Mononuclear cell (primary cell): ENCODE data around the gene HNRNPM. TPM values are rescaled to one million over a fixed set of nuclear protein-coding genes. Genes with fewer than 3 reads are reported as not detected.
"Not testable (repeated sequence)": the region's sequence is repeated elsewhere in the genome, so short reads cannot be mapped to it uniquely, and the experiment has no call there.

Experiments used
- H3K27me3 ChIP-seq: 2 replicates; pipeline ENCODE4 v1.6.0; 2011; ENCODE audit warnings: low read length, control low read depth; ENCODE audit not compliant: insufficient read depth
- H3K4me1 ChIP-seq: 2 replicates; pipeline ENCODE4 v1.5.1; 2011; ENCODE audit warnings: mild to moderate bottlenecking, low read length, control low read depth; ENCODE audit not compliant: insufficient read depth
- H3K4me3 ChIP-seq: 2 replicates; pipeline ENCODE4 v1.5.1; 2011; ENCODE audit warnings: mild to moderate bottlenecking, low read length, moderate library complexity
- H3K9me3 ChIP-seq: 2 replicates; pipeline ENCODE4 v1.5.1; 2011; ENCODE audit warnings: low read depth, mild to moderate bottlenecking, control low read depth, low read length
- total RNA-seq: library from RNA; depleted of rRNA; stranded (reverse); fragments of >200 nt; gene quantifications from one replicate; pipeline ENCODE4 v1.2.3, GENCODE V29; 2012

Gene HNRNPM
- total RNA-seq, 1 donor = 104 TPM

DNA sequence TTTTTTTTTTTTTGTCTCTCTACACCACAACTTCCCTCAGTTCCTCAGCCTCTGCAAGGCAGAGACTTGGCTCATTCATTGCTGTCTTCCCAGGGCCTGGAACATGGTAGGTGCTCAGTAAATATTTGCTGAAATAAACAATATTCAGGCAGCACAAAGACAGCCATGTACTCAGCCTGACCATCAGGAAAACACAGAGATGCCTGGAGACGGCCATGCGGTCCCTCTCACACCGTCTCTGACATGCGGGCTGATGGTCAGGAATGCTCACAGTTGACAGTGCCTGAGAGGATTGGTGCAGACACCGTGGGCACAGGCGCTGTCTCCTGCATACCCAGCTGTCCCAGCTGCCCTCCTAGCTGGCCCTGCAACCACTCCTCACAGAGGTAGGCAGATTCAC lies 56.7 kb downstream of the HNRNPM start:
- Histone ChIP-seq H3K9me3 (no peaks in the 10 kb centered on the region), H3K4me3 (peak overlapping the region; percentile 50), H3K27me3 (no peaks in the 10 kb centered on the region), H3K4me1 (peaks cover 91% of the 10 kb centered on the region)

DNA sequence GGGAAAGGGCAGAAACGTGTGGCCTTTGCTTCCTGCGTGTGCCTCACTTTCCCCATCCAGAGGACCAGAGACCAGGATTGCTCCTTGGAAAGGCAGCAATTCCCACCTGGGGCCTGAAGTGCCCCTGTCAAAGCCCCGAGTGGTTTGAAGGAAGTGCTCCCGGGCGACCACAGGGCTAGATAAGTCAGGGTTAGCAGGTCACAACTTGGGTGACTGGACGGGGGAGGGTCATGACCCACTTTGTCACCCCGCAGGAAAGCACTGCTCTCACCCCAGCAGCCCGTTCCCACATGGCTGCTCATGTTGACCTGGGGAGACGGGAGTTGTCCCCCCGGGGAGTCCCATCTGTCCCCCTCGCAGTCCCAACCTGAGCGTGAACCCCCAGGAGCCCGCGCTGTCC lies 57.2 kb downstream of the HNRNPM start:
- H3K4me3 ChIP-seq = peak overlapping the region; percentile 50

GRCh38 chr19:8503510-8503909 lies 58.7 kb downstream of the HNRNPM start:
- Histone ChIP-seq H3K4me3 (no peak overlapping the region), H3K9me3 (no peaks in the 10 kb centered on the region), H3K4me1 (peaks cover 78% of the 10 kb centered on the region), H3K27me3 (no peaks in the 10 kb centered on the region)

More for the DNA sequence above, 57.2 kb downstream of the HNRNPM start:
- H3K4me1 ChIP-seq = peaks cover 89% of the 10 kb centered on the region
- H3K9me3 ChIP-seq = no peaks in the 10 kb centered on the region
- H3K27me3 ChIP-seq = no peaks in the 10 kb centered on the region

GRCh38 chr19:8504171-8504570 lies 59.4 kb downstream of the HNRNPM start:
- Histone ChIP-seq H3K4me3 (no peak overlapping the region), H3K27me3 (no peaks in the 10 kb centered on the region), H3K4me1 (peaks cover 75% of the 10 kb centered on the region), H3K9me3 (no peaks in the 10 kb centered on the region)

GRCh38 chr19:8504919-8505318 lies 60.1 kb downstream of the HNRNPM start:
- Histone ChIP-seq H3K4me3 (no peak overlapping the region), H3K4me1 (peaks cover 71% of the 10 kb centered on the region), H3K27me3 (no peaks in the 10 kb centered on the region), H3K9me3 (no peaks in the 10 kb centered on the region)

DNA sequence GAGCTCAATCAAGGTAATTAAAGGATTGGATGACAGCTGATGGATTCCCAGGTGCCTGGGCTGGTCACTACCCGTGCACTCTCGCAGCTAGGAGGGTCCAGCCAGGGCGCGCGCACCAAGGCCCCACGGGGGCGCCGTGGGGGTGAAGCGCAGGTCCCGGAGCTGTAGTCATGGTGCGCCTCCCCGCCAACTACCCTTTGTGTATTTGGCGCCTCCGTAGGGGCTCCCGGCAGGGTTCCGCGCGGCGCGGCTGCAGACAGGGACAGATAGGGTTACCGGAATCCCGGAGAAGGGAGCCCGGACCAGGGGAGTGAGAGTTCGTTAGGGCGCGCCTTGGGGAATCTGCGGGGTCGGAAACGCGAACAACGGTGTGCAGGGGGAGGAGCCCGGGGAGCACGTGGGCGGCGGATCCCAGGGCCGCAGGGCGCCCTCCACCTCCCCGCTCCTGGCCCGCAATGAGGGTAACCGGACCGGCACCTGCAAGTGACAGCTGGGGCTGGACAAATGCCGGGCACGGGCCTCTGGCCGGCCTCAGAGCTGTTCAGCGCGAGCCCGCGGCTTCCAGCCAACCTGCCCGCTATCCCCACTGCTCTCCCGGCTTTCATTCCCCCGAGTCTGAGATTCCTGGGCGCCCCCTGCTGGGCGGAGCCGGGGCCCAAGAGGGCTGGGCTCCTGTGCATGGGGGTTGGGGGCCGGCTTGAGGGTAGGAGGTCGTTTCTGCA lies 61.1 kb downstream of the HNRNPM start:
- peak overlapping the region; percentile 43 for H3K4me3 ChIP-seq
- H3K9me3 ChIP-seq = no peaks in the 10 kb centered on the region
- peaks cover 63% of the 10 kb centered on the region for H3K4me1 ChIP-seq
- no peaks in the 10 kb centered on the region for H3K27me3 ChIP-seq

GRCh38 chr19:8506402-8506957 lies 61.7 kb downstream of the HNRNPM start:
- Histone ChIP-seq H3K4me3 (peak overlapping the region; percentile 43), H3K27me3 (no peaks in the 10 kb centered on the region), H3K4me1 (peaks cover 57% of the 10 kb centered on the region), H3K9me3 (no peaks in the 10 kb centered on the region)

DNA sequence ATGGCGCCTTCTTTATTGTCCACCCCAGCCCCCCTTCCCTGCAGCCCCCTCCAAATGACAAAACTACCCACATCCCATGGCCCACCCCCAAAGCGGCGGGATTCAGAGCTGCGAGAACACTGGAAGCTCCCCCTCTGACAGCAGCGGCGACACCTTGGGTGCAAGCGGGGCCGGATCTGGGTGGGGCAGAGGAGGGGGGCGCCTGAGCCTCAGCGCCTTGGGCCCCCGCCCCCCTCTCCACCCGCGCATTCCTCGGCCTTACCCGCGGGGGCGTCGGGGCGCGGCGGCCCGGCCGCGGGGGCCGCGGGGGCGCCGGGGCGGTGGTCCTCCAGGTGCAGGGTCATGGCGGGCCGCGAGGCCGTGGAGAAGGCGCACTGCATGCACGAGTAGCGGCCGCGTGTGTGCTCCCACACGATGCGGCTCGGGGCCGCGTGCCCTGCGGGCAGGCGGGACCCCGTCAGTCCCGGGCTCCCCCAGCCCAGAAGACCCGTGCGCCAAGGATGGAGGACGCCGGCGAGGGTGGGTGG lies 65.9 kb downstream of the HNRNPM start:
- Histone ChIP-seq H3K4me3 (no peak overlapping the region), H3K9me3 (no peaks in the 10 kb centered on the region), H3K27me3 (no peaks in the 10 kb centered on the region), H3K4me1 (peaks cover 54% of the 10 kb centered on the region)

GRCh38 chr19:8511573-8512101 lies 66.9 kb downstream of the HNRNPM start:
- Histone ChIP-seq H3K9me3 (no peaks in the 10 kb centered on the region), H3K4me1 (peaks cover 55% of the 10 kb centered on the region), H3K4me3 (no peak overlapping the region), H3K27me3 (no peaks in the 10 kb centered on the region)

DNA sequence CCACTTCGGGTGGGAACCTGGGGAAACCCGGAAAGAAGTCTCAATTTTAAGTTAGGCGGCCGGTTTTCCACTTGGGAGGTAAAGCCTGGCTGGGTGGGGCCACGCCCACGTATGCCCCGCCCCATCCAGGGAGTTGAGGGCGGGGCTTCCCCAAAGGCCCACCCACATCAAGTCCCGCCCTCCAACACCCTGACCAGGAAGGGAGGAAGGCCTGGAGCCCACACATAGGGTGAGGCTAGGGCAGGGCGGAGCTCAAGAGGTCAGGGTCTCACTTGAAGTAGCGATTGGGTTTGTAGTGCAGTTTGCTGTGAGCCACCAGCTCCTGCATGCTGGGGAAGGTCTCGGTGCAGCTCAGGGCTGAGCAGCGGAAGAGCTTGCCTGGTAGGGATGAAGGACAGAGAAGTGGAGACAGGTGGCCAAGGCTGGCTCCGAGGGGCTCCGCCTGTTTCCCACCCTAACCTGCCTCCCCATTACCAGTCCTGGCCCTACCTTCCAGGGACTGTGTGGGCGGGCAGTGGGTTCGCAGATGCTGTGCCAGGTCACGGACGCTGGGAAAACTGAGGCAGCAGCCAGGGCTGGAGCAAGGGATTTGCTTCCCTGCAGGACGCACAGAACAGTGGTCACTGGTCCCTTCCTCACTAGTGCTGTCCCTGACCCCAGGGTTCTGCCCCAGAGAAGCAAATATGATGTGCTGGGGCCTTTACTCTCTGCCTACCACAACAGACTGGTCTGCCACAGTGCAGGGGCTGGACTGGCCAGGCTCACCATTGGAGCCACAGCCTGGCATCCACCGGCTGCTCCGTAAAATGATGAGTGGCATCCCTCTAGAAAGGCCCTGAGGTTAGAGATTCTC lies 67.6 kb downstream of the HNRNPM start:
- no peaks in the 10 kb centered on the region for H3K9me3 ChIP-seq
- no peak overlapping the region for H3K4me3 ChIP-seq
- H3K27me3 ChIP-seq = no peaks in the 10 kb centered on the region
- peaks cover 60% of the 10 kb centered on the region for H3K4me1 ChIP-seq

GRCh38 chr19:8513036-8513686 lies 68.4 kb downstream of the HNRNPM start:
- Histone ChIP-seq H3K4me3 (peak overlapping the region; percentile 69), H3K4me1 (peaks cover 67% of the 10 kb centered on the region)

GRCh38 chr19:8513687-8514504 lies 69.1 kb downstream of the HNRNPM start, which contains the start of gene ZNF414:
Gene ZNF414, minus strand, starts transcription at chr19:8514167. Its CDS starts 121 bp downstream, at chr19:8514046.
- H3K4me3 ChIP-seq = peak within 1 kb of the TSS; percentile 69
- peaks cover 67% of the 10 kb centered on the region for H3K4me1 ChIP-seq
- H3K9me3 ChIP-seq = no peaks in the 10 kb centered on the region
- H3K27me3 ChIP-seq = no peaks in the 10 kb centered on the region

More at GRCh38 chr19:8513036-8513686, 68.4 kb downstream of the HNRNPM start:
- H3K9me3 ChIP-seq = no peaks in the 10 kb centered on the region
- H3K27me3 ChIP-seq = no peaks in the 10 kb centered on the region

DNA sequence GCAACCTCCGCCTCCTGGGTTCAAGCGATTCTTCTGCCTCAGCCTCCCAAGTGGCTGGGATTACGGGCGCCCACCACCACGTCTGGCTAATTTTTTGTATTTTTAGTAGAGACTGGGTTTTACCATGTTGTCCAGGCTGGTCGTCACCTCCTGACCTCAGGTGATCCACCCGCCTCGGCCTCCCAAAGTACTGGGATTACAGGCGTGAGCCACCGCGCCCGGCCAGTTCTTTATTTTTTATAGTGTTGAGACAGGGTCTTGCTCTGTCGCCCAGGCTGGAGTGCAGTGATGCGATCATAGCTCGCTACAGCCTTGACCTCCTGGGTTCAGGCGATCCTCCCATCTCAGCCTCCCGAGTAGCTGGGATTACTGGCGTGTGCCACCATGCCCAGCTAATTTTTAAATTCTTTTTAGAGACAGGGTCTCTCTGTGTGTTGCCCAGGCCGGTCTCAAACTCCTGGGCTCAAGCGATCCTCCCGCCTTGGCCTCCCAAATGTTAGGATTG lies 69.8 kb downstream of the HNRNPM start:
- not testable (repeated sequence) for H3K9me3 ChIP-seq

More for the DNA sequence above, 69.8 kb downstream of the HNRNPM start:
- not testable (repeated sequence) for H3K27me3 ChIP-seq
- Histone ChIP-seq H3K4me1 (peaks cover 74% of the 10 kb centered on the region), H3K4me3 (peak overlapping the region; percentile 69)
